ENCODE results near the gene SRL. TPM values are rescaled to one million over a fixed set of nuclear protein-coding genes. Genes with fewer than 3 reads are reported as not detected.
A peak's percentile ranks its signal among the peaks of the same experiment; 100 is the strongest.

Gene SRL
- total and polyA plus RNA-seq, 8 donors, result 0.12 to 0.42 (median 0.23) TPM

DNA sequence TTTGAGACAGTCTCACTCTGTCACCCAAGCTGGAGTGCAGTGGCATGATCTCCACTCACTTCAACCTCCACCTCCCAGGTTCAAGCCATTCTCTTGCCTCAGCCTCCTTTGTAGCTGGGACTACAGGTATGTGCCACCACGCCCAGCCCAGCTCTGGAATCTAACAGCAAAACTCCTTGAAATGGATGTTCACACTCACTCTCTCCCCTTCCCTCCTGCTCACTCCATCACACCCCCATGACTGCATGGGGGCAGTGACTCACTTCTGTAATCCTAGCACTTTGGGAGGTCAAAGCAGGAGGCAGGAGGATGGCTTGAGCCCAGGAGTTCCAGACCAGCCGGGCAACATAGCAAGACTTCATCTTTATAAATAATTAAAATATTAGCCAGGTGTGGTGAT, 42.1 kb upstream of the SRL start:
- ATAC-seq (no peak), FAIRE-seq (no peak), DNase-seq (no peak)
- 72 to 75% methylated on average over 2 of the region's 2 CpGs for WGBS, 2 donors
- Histone ChIP-seq H3K4me3 (no peak overlapping the region), H3K36me3 (no peaks in the 10 kb centered on the region), H3K4me1 (peaks cover 0 to 3% (median 0%) of the 10 kb centered on the region in 3 donors), H3K9me3 (no peaks in the 10 kb centered on the region), H3K27me3 (no peaks in the 10 kb centered on the region), H3K27ac (no peak overlapping the region)
- intact Hi-C loops (cut with DNase I), result loop anchor here in 2 of 3 donors (10.0 kb wide), 2 partner anchors 51 to 121 kb away; no protein-coding TSS in a partner anchor
- TF ChIP-seq, protein P1, sequence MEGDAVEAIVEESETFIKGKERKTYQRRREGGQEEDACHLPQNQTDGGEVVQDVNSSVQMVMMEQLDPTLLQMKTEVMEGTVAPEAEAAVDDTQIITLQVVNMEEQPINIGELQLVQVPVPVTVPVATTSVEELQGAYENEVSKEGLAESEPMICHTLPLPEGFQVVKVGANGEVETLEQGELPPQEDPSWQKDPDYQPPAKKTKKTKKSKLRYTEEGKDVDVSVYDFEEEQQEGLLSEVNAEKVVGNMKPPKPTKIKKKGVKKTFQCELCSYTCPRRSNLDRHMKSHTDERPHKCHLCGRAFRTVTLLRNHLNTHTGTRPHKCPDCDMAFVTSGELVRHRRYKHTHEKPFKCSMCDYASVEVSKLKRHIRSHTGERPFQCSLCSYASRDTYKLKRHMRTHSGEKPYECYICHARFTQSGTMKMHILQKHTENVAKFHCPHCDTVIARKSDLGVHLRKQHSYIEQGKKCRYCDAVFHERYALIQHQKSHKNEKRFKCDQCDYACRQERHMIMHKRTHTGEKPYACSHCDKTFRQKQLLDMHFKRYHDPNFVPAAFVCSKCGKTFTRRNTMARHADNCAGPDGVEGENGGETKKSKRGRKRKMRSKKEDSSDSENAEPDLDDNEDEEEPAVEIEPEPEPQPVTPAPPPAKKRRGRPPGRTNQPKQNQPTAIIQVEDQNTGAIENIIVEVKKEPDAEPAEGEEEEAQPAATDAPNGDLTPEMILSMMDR (IDR thresholded peaks at IDR 0.05), result no peak

GRCh38 chr16:4283441-4283840, 41.6 kb upstream of the SRL start:
- Histone ChIP-seq H3K36me3 (no peaks in the 10 kb centered on the region), H3K4me1 (no peaks in the 10 kb centered on the region), H3K27ac (no peak overlapping the region), H3K9me3 (no peaks in the 10 kb centered on the region), H3K27me3 (no peaks in the 10 kb centered on the region), H3K4me3 (no peak overlapping the region)
- FAIRE-seq (no peak), ATAC-seq (no peak), DNase-seq (no peak)
- TF ChIP-seq, protein P1 (IDR thresholded peaks at IDR 0.05), result no peak
- 71 to 78% methylated on average over 8 of the region's 8 CpGs for WGBS, 2 donors
- intact Hi-C loops (cut with DNase I), result loop anchor here in 2 of 3 donors (10.0 kb wide), 2 partner anchors 51 to 121 kb away; no protein-coding TSS in a partner anchor

- H3K27me3 ChIP-seq, result no peaks in the 10 kb centered on the region
- ATAC-seq, result no peak
- no peaks in the 10 kb centered on the region for H3K36me3 ChIP-seq
- 93 to 97% methylated on average over 2 of the region's 2 CpGs for WGBS, 2 donors
- H3K4me3 ChIP-seq, result no peak overlapping the region
- no peak for DNase-seq
- intact Hi-C loops (cut with DNase I), result loop anchor here in 2 of 3 donors (10.0 kb wide), 2 partner anchors 54 to 124 kb away; no protein-coding TSS in a partner anchor
- H3K27ac ChIP-seq, result no peak overlapping the region
- no peaks in the 10 kb centered on the region for H3K4me1 ChIP-seq
- H3K9me3 ChIP-seq, result no peaks in the 10 kb centered on the region
- TF ChIP-seq, protein P1 (IDR thresholded peaks at IDR 0.05), result no peak
- no peak for FAIRE-seq
These were observed 38.7 kb upstream of the SRL start for GRCh38 chr16:4280625-4281024.

DNA sequence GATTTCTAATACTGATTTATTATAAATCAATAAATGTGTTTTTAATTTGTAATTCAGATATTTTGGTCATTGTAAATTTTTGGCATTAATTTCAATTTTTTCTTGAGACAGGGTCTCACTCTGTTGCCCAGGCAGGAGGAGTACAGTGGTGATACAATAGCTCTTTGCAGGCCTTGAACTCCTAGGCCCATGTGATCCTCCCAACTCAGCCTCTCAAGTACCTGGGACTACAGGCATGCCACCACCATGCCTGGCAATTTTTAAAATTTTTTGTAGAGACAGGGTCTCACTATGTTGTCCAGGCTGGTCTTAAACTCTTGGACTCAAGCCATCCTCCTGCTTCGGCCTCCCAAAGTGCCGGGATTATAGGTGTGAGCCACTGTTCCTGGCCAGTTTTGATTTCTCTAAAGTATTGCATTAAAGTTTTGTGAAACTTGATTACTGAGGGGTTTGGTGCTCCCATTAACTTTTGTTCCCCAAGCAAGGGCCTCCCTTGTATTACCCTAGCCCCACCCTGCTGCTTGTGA, 36.2 kb upstream of the SRL start:
- no peaks in the 10 kb centered on the region for H3K36me3 ChIP-seq
- H3K4me1 ChIP-seq, result no peaks in the 10 kb centered on the region
- no peak overlapping the region for H3K27ac ChIP-seq
- no peak for ATAC-seq
- no peak for FAIRE-seq
- intact Hi-C loops (cut with DNase I), result no loop called here
- WGBS, 2 donors, result 93 to 97% methylated on average over 2 of the region's 2 CpGs
- DNase-seq, result no peak
- no peak overlapping the region for H3K4me3 ChIP-seq
- H3K27me3 ChIP-seq, result no peaks in the 10 kb centered on the region
- no peaks in the 10 kb centered on the region for H3K9me3 ChIP-seq
- TF ChIP-seq, protein P1 (IDR thresholded peaks at IDR 0.05), result no peak

DNA sequence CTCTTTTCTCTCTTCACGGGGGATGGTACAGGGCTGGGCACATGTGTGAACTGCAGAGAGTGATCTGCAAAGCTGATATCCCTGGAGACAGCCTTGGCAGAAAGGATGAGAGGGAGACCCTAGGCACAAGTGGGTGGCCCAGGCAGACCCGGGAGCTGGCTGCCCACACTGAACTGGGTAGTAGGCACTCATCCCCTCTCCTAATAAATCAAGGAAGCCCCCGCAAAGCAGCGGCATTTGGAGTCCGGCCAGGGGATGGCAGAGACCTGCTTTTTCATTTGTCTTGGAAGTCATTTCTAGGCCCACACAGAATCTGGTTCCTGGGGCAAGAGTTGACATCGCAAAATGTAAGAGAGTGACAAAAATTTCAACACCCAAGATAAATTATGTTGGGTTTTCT, 34.0 kb upstream of the SRL start:
- H3K9me3 ChIP-seq, result no peaks in the 10 kb centered on the region
- peak in 1 of 6 donors; percentile 49 for DNase-seq
- no peaks in the 10 kb centered on the region for H3K36me3 ChIP-seq
- intact Hi-C loops (cut with DNase I), result no loop called here
- H3K4me3 ChIP-seq, result no peak overlapping the region
- ATAC-seq, result no peak
- no peaks in the 10 kb centered on the region for H3K27me3 ChIP-seq
- H3K27ac ChIP-seq, result no peak overlapping the region
- no peak for FAIRE-seq
- H3K4me1 ChIP-seq, result peaks cover 0 to 3% (median 0%) of the 10 kb centered on the region in 3 donors
- 78 to 84% methylated on average over 6 of the region's 6 CpGs for WGBS, 2 donors
- TF ChIP-seq, protein P1 (IDR thresholded peaks at IDR 0.05), result no peak
